Astrocyte of the hippocampus (primary cell): ENCODE data around the gene PWP1.
A peak's percentile ranks its signal among the peaks of the same experiment; 100 is the strongest.

Experiments
- DNase-seq: peaks from one replicate; pipeline ENCODE4 v3.0.0; 2011; ENCODE audit warnings: low read depth, low spot score

The PWP1 gene

GRCh38 chr12:107685360-107686248 lies at the start of gene PWP1:
Gene PWP1 (plus strand): TSS chr12:107685799. CDS start chr12:107685900, 101 bp downstream.
- DNase-seq: peak; percentile 99

- no peak for DNase-seq
These were observed 44.4 kb upstream of the PWP1 start for GRCh38 chr12:107641154-107641553.

- no peak for DNase-seq
These were observed 43.4 kb upstream of the PWP1 start for GRCh38 chr12:107642240-107642639.

- peak; percentile 66 for DNase-seq
These were observed 39.8 kb upstream of the PWP1 start for GRCh38 chr12:107645630-107646333.

- no peak for DNase-seq
These were observed 39.2 kb upstream of the PWP1 start for GRCh38 chr12:107646436-107646835.

- peak; percentile 79 for DNase-seq
These were observed 35.9 kb upstream of the PWP1 start for GRCh38 chr12:107649661-107650061.

- DNase-seq: no peak
These were observed 34.6 kb upstream of the PWP1 start for GRCh38 chr12:107650977-107651376.

GRCh38 chr12:107651571-107652449 lies 33.8 kb upstream of the PWP1 start:
- peak; percentile 37 for DNase-seq

- no peak for DNase-seq
These were observed 32.1 kb upstream of the PWP1 start for GRCh38 chr12:107653519-107653918.

GRCh38 chr12:107654873-107655272 lies 30.7 kb upstream of the PWP1 start:
- DNase-seq: no peak

GRCh38 chr12:107655281-107656065 lies 30.1 kb upstream of the PWP1 start:
- peak; percentile 42 for DNase-seq

- DNase-seq: no peak
These were observed 29.3 kb upstream of the PWP1 start for GRCh38 chr12:107656302-107656701.

- no peak for DNase-seq
These were observed 28.5 kb upstream of the PWP1 start for GRCh38 chr12:107657133-107657532.

GRCh38 chr12:107657621-107658020 lies 28.0 kb upstream of the PWP1 start:
- no peak for DNase-seq

- DNase-seq: no peak
These were observed 25.4 kb upstream of the PWP1 start for GRCh38 chr12:107660235-107660634.

- DNase-seq: no peak
These were observed 24.7 kb upstream of the PWP1 start for GRCh38 chr12:107660861-107661415.

- no peak for DNase-seq
These were observed 23.8 kb upstream of the PWP1 start for GRCh38 chr12:107661830-107662229.

- no peak for DNase-seq
These were observed 23.1 kb upstream of the PWP1 start for GRCh38 chr12:107662484-107662883.

- DNase-seq: no peak
These were observed 22.3 kb upstream of the PWP1 start for GRCh38 chr12:107663277-107663676.

- no peak for DNase-seq
These were observed 19.6 kb upstream of the PWP1 start for GRCh38 chr12:107666009-107666408.

GRCh38 chr12:107667464-107667863 lies 18.1 kb upstream of the PWP1 start:
- no peak for DNase-seq
